ENCODE data around the gene MICAL2. TPM values are rescaled to one million over a fixed set of nuclear protein-coding genes. Genes with fewer than 3 reads are reported as not detected.

Gene MICAL2
- total RNA-seq, 1 donor from 2014 or later = 237 TPM

GRCh38 chr11:12180257-12181205 is 70.1 kb downstream of the MICAL2 start:
- H3K27ac ChIP-seq = peak overlapping the region; percentile 85 to 98
- intact Hi-C loops (cut with DNase I) = no loop called here
- no peaks in the 10 kb centered on the region for H3K27me3 ChIP-seq
- H3K4me3 ChIP-seq = no peak overlapping the region
- no peaks in the 10 kb centered on the region for H3K9me3 ChIP-seq
- peaks cover 3 to 18% of the 10 kb centered on the region in 2 donors for H3K36me3 ChIP-seq
- peaks cover 26 to 71% of the 10 kb centered on the region in 2 donors for H3K4me1 ChIP-seq
- DNase-seq (ENCODE audit: low spot score in 2 of 2) = peak in 1 of 2 donors; percentile 67
- TF ChIP-seq, protein P1, sequence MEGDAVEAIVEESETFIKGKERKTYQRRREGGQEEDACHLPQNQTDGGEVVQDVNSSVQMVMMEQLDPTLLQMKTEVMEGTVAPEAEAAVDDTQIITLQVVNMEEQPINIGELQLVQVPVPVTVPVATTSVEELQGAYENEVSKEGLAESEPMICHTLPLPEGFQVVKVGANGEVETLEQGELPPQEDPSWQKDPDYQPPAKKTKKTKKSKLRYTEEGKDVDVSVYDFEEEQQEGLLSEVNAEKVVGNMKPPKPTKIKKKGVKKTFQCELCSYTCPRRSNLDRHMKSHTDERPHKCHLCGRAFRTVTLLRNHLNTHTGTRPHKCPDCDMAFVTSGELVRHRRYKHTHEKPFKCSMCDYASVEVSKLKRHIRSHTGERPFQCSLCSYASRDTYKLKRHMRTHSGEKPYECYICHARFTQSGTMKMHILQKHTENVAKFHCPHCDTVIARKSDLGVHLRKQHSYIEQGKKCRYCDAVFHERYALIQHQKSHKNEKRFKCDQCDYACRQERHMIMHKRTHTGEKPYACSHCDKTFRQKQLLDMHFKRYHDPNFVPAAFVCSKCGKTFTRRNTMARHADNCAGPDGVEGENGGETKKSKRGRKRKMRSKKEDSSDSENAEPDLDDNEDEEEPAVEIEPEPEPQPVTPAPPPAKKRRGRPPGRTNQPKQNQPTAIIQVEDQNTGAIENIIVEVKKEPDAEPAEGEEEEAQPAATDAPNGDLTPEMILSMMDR (IDR thresholded peaks at IDR 0.05) = no peak

DNA sequence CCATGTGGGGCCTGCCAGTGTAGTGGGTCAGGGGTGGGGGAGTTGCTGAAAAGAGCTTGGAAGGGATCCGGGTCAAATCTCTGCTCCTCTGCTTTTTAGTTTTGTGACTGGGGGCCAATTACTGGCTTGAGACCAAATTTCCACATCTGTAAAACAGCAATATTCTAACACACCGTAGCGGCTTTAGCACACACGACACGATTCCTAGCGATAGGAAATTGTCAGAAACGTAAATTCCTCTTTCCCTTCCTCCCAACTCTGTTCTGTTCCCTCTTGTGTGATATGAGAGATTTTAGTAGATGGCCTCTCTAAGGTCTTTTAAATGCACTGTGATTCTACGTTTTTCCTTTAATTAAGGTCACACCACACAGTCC is 71.9 kb downstream of the MICAL2 start:
- peaks cover 44 to 83% of the 10 kb centered on the region in 2 donors for H3K4me1 ChIP-seq
- DNase-seq (ENCODE audit: low spot score in 2 of 2) = peak in 1 of 2 donors; percentile 60
- TF ChIP-seq, protein P1 (IDR thresholded peaks at IDR 0.05) = no peak

DNA sequence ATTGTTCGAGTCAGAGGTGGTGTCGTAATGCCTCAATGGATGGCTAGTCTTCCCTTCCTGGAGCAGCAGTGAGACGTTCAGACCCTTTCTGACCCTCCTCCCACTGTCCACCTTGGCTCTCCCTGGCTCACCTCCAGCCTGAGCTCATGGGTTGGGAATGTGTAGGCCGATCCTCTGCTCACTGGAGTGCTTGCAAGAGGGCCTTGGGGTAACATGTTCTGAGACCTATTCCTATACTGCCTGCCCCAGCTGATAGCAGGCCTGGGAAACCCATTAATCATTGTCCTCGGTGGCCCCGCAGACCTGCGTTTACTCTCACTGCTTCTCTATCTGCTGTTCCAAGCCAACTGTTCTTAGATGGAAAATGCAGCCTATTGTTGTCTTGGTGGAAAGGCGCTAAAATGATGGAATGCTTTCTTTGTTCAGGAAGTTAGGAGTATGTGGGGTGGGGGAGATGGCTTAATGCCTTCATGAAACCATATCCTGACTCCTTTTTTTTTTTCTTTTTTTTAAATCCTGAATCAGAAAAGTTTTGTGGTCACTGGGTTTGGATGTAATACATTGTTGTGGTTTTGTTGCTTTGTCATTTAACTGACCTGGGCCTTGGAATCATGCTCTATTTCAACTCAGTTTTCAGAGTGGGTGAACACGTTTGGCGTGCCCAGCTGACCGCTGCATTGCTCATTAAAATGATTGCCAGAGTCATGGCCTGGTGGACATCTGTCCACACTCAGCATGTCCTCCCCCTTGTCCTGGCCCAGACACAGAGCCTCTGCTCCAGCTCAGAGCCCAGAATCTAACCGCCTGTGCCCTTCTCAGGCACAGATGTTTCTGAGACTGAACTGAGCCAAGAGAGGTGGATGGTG is 72.5 kb downstream of the MICAL2 start:
- H3K4me1 ChIP-seq = peaks cover 44 to 85% of the 10 kb centered on the region in 2 donors

More for the DNA sequence above, 71.9 kb downstream of the MICAL2 start:
- peak overlapping the region; percentile 85 to 98 for H3K27ac ChIP-seq
- peaks cover 0 to 12% of the 10 kb centered on the region in 2 donors for H3K36me3 ChIP-seq
- no peaks in the 10 kb centered on the region for H3K27me3 ChIP-seq
- no peaks in the 10 kb centered on the region for H3K9me3 ChIP-seq
- no peak overlapping the region for H3K4me3 ChIP-seq
- intact Hi-C loops (cut with DNase I) = no loop called here

DNA sequence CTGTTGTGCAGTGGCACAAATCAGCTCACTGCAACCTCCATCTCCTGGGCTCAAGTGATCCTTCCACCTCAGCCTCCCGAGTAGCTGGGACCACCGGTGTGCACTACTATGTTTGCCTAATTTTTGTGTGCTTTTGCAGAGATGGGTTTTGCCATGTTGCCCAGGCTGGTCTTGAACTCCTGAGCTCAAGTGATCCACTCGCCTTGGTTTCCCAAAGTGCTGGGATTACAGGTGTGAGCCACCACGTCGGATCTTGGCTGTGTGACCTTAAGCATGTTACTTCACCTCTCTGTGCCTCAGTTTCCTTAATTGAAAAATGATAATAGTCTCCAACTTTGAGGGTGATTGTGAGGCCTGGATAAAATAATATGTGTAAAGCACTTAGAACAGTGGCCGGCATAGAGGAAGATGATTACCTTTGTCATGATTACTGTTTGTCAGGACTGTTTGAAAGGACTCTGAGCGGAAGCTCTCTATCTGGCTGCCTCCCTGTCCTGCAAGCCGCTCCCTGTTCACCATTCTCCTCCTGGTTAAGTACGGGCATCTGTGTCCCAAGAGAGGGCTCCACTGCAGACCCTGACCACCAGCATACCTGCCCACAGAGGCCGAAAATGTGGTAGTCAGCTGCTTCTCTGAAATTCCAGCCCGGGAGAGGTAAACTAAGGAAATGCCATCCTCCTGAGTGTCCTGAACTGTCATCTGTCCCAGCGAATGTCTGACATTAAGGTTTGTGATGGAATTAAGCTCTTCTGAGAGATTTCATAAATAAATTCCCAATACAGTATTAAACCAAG is 73.6 kb downstream of the MICAL2 start:
- Histone ChIP-seq H3K27me3 (no peaks in the 10 kb centered on the region), H3K36me3 (peaks cover 4 to 23% of the 10 kb centered on the region in 2 donors), H3K4me1 (peaks cover 40 to 77% of the 10 kb centered on the region in 2 donors), H3K9me3 (no peaks in the 10 kb centered on the region), H3K27ac (peak overlapping the region; percentile 85 to 98), H3K4me3 (no peak overlapping the region)
- intact Hi-C loops (cut with DNase I) = no loop called here
- DNase-seq (ENCODE audit: low spot score in 2 of 2) = peak in 1 of 2 donors; percentile 44
- TF ChIP-seq, protein P1 (IDR thresholded peaks at IDR 0.05) = no peak

More for the DNA sequence above, 72.5 kb downstream of the MICAL2 start:
- Histone ChIP-seq H3K4me3 (no peak overlapping the region), H3K27ac (peak overlapping the region; percentile 85 to 98), H3K9me3 (no peaks in the 10 kb centered on the region), H3K27me3 (no peaks in the 10 kb centered on the region), H3K36me3 (peaks cover 0 to 12% of the 10 kb centered on the region in 2 donors)
- intact Hi-C loops (cut with DNase I) = no loop called here
- TF ChIP-seq, protein P1 (IDR thresholded peaks at IDR 0.05) = no peak
- peak in 1 of 2 donors; percentile 72 for DNase-seq (ENCODE audit: low spot score in 2 of 2)

DNA sequence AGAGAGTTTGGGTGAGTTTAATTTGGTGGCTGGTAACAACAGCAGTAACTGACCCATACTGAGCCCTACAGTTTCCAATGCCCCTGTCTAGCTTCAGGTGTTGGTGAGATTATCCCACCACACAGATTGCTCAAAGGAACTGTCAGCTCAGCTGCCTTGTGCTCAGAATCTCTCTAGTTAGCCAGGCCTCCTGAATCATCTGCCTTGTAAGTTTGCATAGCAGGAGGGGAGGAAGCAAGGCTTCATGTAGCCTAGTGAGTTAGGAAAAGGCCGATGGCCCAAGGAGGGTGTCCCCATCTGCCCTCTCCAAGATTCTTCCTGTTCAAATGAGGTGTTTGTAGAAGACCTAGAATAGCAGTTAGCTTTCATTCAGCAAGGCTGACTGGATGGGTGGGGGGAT is 74.3 kb downstream of the MICAL2 start:
- intact Hi-C loops (cut with DNase I) = no loop called here
- H3K36me3 ChIP-seq = peaks cover 11 to 28% of the 10 kb centered on the region in 2 donors
- no peaks in the 10 kb centered on the region for H3K27me3 ChIP-seq
- H3K27ac ChIP-seq = peak overlapping the region; percentile 85 to 98
- no peaks in the 10 kb centered on the region for H3K9me3 ChIP-seq
- H3K4me3 ChIP-seq = no peak overlapping the region
- H3K4me1 ChIP-seq = peaks cover 40 to 77% of the 10 kb centered on the region in 2 donors
- TF ChIP-seq, protein P1 (IDR thresholded peaks at IDR 0.05) = no peak
- peak in 1 of 2 donors; percentile 60 for DNase-seq (ENCODE audit: low spot score in 2 of 2)

All from ascending aorta (tissue), 2 donors.